SK-N-SH (cell line): ENCODE results near the gene RBM33. TPM values are rescaled to one million over a fixed set of nuclear protein-coding genes. Genes with fewer than 3 reads are reported as not detected.
A peak's percentile ranks its signal among the peaks of the same experiment; 100 is the strongest.

Experiments
- CTCF ChIA-PET: fragments of 300-600, 350-600 bp; formaldehyde crosslinking; extraction: SDS; loops from one replicate; lab custom pipeline; 2021; lab: Yijun Ruan, JAX
- POLR2A ChIA-PET: fragments of 350-600 bp; sonication (Branson Sonifier 250); formaldehyde crosslinking; extraction: SDS; loops from one replicate; lab custom pipeline; 2020; ENCODE audit warnings: antibody characterized with exemption, inconsistent platforms; lab: Yijun Ruan, JAX
- DNase-seq: peaks from one replicate; pipeline ENCODE4 v3.0.0; 2012
- H2AFZ ChIP-seq: fragments of 200-600 bp; sonication (generic); 2 replicates; pipeline ENCODE4 v1.8.1; 2016; ENCODE audit warnings: antibody characterized with exemption, mild to moderate bottlenecking, low read depth
- H3F3A ChIP-seq: fragments of 200-600 bp; sonication (generic); replicated peaks from 2 replicates; pipeline ENCODE3; 2016; ENCODE audit warnings: antibody characterized with exemption, mild to moderate bottlenecking; ENCODE audit not compliant: insufficient read depth
- H3K27ac ChIP-seq, 2 experiments: fragments of 200-500 bp in 1 of 2; fragments of 200-600 bp in 1 of 2; sonication (Bioruptor generic) in 1 of 2; sonication (generic), shearing (Covaris generic) in 1 of 2; 2 replicates each; pipeline versions ENCODE4 v1.5.1 to v1.6.1; 2014 to 2016; ENCODE audit warnings: low read depth in 2 of 2, inconsistent platforms in 1 of 2, low read length in 1 of 2, mild to moderate bottlenecking in 1 of 2, mixed read lengths in 1 of 2
- H3K27me3 ChIP-seq: fragments of 200-600 bp; sonication (generic), shearing (Covaris generic); 2 replicates; pipeline ENCODE4 v1.6.1; 2016; ENCODE audit warnings: mixed run types; ENCODE audit not compliant: insufficient read depth
- H3K36me3 ChIP-seq, 2 experiments: fragments of 200-500 bp in 1 of 2; fragments of 200-600 bp in 1 of 2; sonication (Bioruptor generic) in 1 of 2; sonication (generic) in 1 of 2; replicated peaks in 1 of 2; 2 replicates each; pipeline versions ENCODE3 to v1.5.1; 2014 to 2016; ENCODE audit warnings: low read length in 1 of 2, mild to moderate bottlenecking in 1 of 2; ENCODE audit not compliant: insufficient read depth in 2 of 2, control insufficient read depth in 1 of 2
- H3K4me1 ChIP-seq, 2 experiments: fragments of 200-500 bp in 1 of 2; fragments of 200-600 bp in 1 of 2; sonication (Bioruptor generic) in 1 of 2; sonication (generic), shearing (Covaris generic) in 1 of 2; 2 replicates each; pipeline versions ENCODE4 v1.5.1 to v1.6.1; 2014 to 2016; ENCODE audit warnings: low read depth in 1 of 2, low read length in 1 of 2, mixed run types in 1 of 2; ENCODE audit not compliant: insufficient read depth in 2 of 2, control insufficient read depth in 1 of 2
- H3K4me2 ChIP-seq: fragments of 200-600 bp; sonication (generic), shearing (Covaris generic); 2 replicates; pipeline ENCODE4 v1.6.1; 2017; ENCODE audit warnings: mixed run types
- H3K4me3 ChIP-seq, 2 experiments: fragments of 200-500 bp in 1 of 2; fragments of 200-600 bp in 1 of 2; sonication (Bioruptor generic) in 1 of 2; sonication (generic), shearing (Covaris generic) in 1 of 2; 2 replicates each; pipeline versions ENCODE4 v1.5.1 to v1.8.1; 2014 to 2016; ENCODE audit warnings: low read depth in 2 of 2, inconsistent platforms in 1 of 2, low read length in 1 of 2, mild to moderate bottlenecking in 1 of 2, mixed read lengths in 1 of 2, moderate library complexity in 1 of 2
- H3K79me2 ChIP-seq: fragments of 200-600 bp; sonication (generic); 2 replicates; pipeline ENCODE4 v1.8.1; 2017; ENCODE audit warnings: mild to moderate bottlenecking; ENCODE audit not compliant: insufficient read depth
- H3K9ac ChIP-seq: fragments of 200-600 bp; sonication (generic); 2 replicates; pipeline ENCODE4 v1.6.1; 2017; ENCODE audit warnings: mixed run types
- H3K9me2 ChIP-seq: fragments of 200-600 bp; sonication (generic); 2 replicates; pipeline ENCODE4 v1.6.1; 2017; ENCODE audit warnings: mixed run types
- H3K9me3 ChIP-seq: fragments of 200-600 bp; sonication (generic); 2 replicates; pipeline ENCODE4 v1.6.1; 2017; ENCODE audit warnings: mixed run types, mild to moderate bottlenecking, moderate library complexity
- H4K20me1 ChIP-seq: fragments of 200-600 bp; sonication (generic); 2 replicates; pipeline ENCODE4 v1.6.1; 2017; ENCODE audit warnings: mild to moderate bottlenecking, mixed run types; ENCODE audit not compliant: insufficient read depth
- CHD2 ChIP-seq: fragments of 150-350 bp; IDR thresholded peaks from 2 replicates; pipeline ENCODE4 v1.6.1; 2018; ENCODE audit warnings: low read length; ENCODE audit not compliant: partially characterized antibody
- CTCF ChIP-seq: fragments of 200-600 bp; sonication (generic); IDR thresholded peaks from 2 replicates; pipeline ENCODE4 v1.6.1; 2017; ENCODE audit warnings: antibody characterized with exemption, mild to moderate bottlenecking, moderate library complexity
- EZH2phosphoT487 ChIP-seq: fragments of 200-600 bp; sonication (generic); IDR thresholded peaks from 2 replicates; pipeline ENCODE4 v1.6.1; 2017; ENCODE audit warnings: low read depth, mixed run types, mild to moderate bottlenecking, antibody characterized with exemption, moderate library complexity, borderline replicate concordance
- FOSL2 ChIP-seq: IDR thresholded peaks from 2 replicates; pipeline ENCODE4 v1.4.0; 2012; ENCODE audit warnings: low read depth, mild to moderate bottlenecking, moderate library complexity, borderline replicate concordance
- FOXJ3 ChIP-seq: sonication (generic); formaldehyde crosslinking; IDR thresholded peaks from 2 replicates; pipeline ENCODE4 v1.5.1; 2020; ENCODE audit warnings: mild to moderate bottlenecking, missing genetic modification reagents
- FOXM1 ChIP-seq: IDR thresholded peaks from 2 replicates; pipeline ENCODE4 v1.4.0; 2012; ENCODE audit warnings: low read depth, mild to moderate bottlenecking
- GATA2 ChIP-seq: sonication (generic); formaldehyde crosslinking; IDR thresholded peaks from 2 replicates; pipeline ENCODE4 v1.5.0; 2020; ENCODE audit warnings: mild to moderate bottlenecking, missing genetic modification reagents
- IRF3 ChIP-seq: fragments of 150-350 bp; IDR thresholded peaks from 2 replicates; pipeline ENCODE4 v1.6.1; 2016; ENCODE audit warnings: mild to moderate bottlenecking, low read depth, low read length
- JUND ChIP-seq: IDR thresholded peaks from 2 replicates; pipeline ENCODE4 v1.4.0; 2012
- MAX ChIP-seq: IDR thresholded peaks from 2 replicates; pipeline ENCODE4 v1.4.0; 2012; ENCODE audit warnings: low read depth
- NFIC ChIP-seq: IDR thresholded peaks from 2 replicates; pipeline ENCODE4 v1.4.0; 2012; ENCODE audit warnings: borderline replicate concordance
- PBX3 ChIP-seq: IDR thresholded peaks from 2 replicates; pipeline ENCODE4; 2012
- POLR2AphosphoS5 ChIP-seq: IDR thresholded peaks from 2 replicates; pipeline ENCODE4 v1.6.1; 2012; ENCODE audit warnings: low read depth, low read length
- RAD21 ChIP-seq: IDR thresholded peaks from 2 replicates; pipeline ENCODE4 v1.6.1; 2012; ENCODE audit warnings: mild to moderate bottlenecking, low read length
- RXRA ChIP-seq: IDR thresholded peaks from 2 replicates; pipeline ENCODE4 v1.4.0; 2012; ENCODE audit warnings: low read depth, mild to moderate bottlenecking, borderline replicate concordance
- SIN3A ChIP-seq: IDR thresholded peaks from 2 replicates; pipeline ENCODE4 v1.6.1; 2012; ENCODE audit warnings: low read depth, mild to moderate bottlenecking, low read length, moderate library complexity, borderline replicate concordance
- SMC3 ChIP-seq: IDR thresholded peaks from 2 replicates; pipeline ENCODE4 v1.6.1; 2012; ENCODE audit warnings: low read depth, low read length, improper control_type of control experiment
- TCF12 ChIP-seq: IDR thresholded peaks from 2 replicates; pipeline ENCODE4 v1.4.0; 2012
- WGBS: methylation state at CpG from one replicate; pipeline ENCODE4 v1.1.6; 2017; ENCODE audit warnings: low lambda C conversion rate; 5-methylcytosine and 5-hydroxymethylcytosine counted together
- polyA plus RNA-seq, 3 experiments: library from polyadenylated mRNA; depleted of rRNA; stranded (reverse); fragments of >200 nt; gene quantifications; 2 replicates each; pipeline ENCODE4 v1.2.3, GENCODE V29; 2012

The RBM33 gene
- polyA plus RNA-seq, 1 of the 3 experiments (the other 2 are of a cell fraction) = 13.8 TPM

GRCh38 chr7:155811895-155812761, 167.7 kb downstream of the RBM33 start, which contains the start of gene SHH:
Gene SHH (minus strand): TSS chr7:155812463. CDS start chr7:155812122, 341 bp downstream.
- Histone ChIP-seq H3K4me3 (peak within 1 kb of the TSS; percentile 2 to 51; a peak in 3 of 4 replicates), H3K27ac (no peak within 1 kb of the TSS), H3K9me3 (no peaks in the 10 kb centered on the region), H3F3A (no peaks in the 10 kb centered on the region), H3K36me3 (no peaks in the 10 kb centered on the region), H4K20me1 (no peaks in the 10 kb centered on the region), H3K79me2 (no peaks in the 10 kb centered on the region), H3K4me2 (peak within 1 kb of the TSS; percentile 73), H3K9ac (no peak within 1 kb of the TSS), H3K27me3 (peaks cover 94% of the 10 kb centered on the region), H3K9me2 (no peaks in the 10 kb centered on the region), H2AFZ (0 out of 2 replicates have a peak within 1 kb of the TSS, but pooled peaks have one; percentile 34), H3K4me1 (no peaks in the 10 kb centered on the region)
- TF ChIP-seq FOXM1 = no peak
- no peak for TF ChIP-seq GATA2 (CRISPR knock-in tag)
- TF ChIP-seq SIN3A = no peak
- TF ChIP-seq RXRA = no peak
- no peak for TF ChIP-seq NFIC
- TF ChIP-seq MAX = no peak
- no peak for TF ChIP-seq CTCF
- TF ChIP-seq SMC3 = no peak
- no peak for TF ChIP-seq POLR2AphosphoS5
- no peak for TF ChIP-seq FOSL2
- TF ChIP-seq CHD2 = no peak
- no peak for TF ChIP-seq RAD21
- no peak for TF ChIP-seq FOXJ3 (CRISPR knock-in tag)
- TF ChIP-seq PBX3 = no peak
- 4% methylated on average over 51 of the region's 53 CpGs for WGBS
- CTCF ChIA-PET = interaction anchor here (0.7 to 2.4 kb wide), 9 partner anchors 13 to 1160 kb away, joined by 3 to 8 read pairs (median 3); no protein-coding TSS in a partner anchor
- no peak for DNase-seq
- POLR2A ChIA-PET = no interaction called here

- Histone ChIP-seq H3K36me3 (no peaks in the 10 kb centered on the region), H3K4me2 (no peak overlapping the region), H3K4me3 (no peak overlapping the region), H4K20me1 (no peaks in the 10 kb centered on the region), H3K27ac (no peak overlapping the region), H2AFZ (no peak overlapping the region), H3K27me3 (peaks cover 94% of the 10 kb centered on the region), H3F3A (no peaks in the 10 kb centered on the region), H3K9ac (no peak overlapping the region), H3K4me1 (no peaks in the 10 kb centered on the region), H3K79me2 (no peaks in the 10 kb centered on the region), H3K9me2 (no peaks in the 10 kb centered on the region), H3K9me3 (no peaks in the 10 kb centered on the region)
- POLR2A ChIA-PET = no interaction called here
- CTCF ChIA-PET = interaction anchor here (0.6 to 4.6 kb wide), 9 partner anchors 8 to 1159 kb away, joined by 3 to 33 read pairs (median 4); no protein-coding TSS in a partner anchor
- 16% methylated on average over 8 of the region's 8 CpGs for WGBS
- no peak for TF ChIP-seq CHD2
- TF ChIP-seq EZH2phosphoT487 = no peak
- TF ChIP-seq IRF3 = no peak
- TF ChIP-seq JUND = no peak
- TF ChIP-seq TCF12 = no peak
- no peak for DNase-seq
These were observed 168.7 kb downstream of the RBM33 start for GRCh38 chr7:155813125-155813524.
